Left forelimb (tissue), 1 donor: Measurements from ENCODE around the gene RASGRP4.
"Not testable (repeated sequence)": the region's sequence is repeated elsewhere in the genome, so short reads cannot be mapped to it uniquely, and the experiment has no call there.

Experiments
- DNase-seq: peaks from one replicate; pipeline ENCODE4 v3.0.0-alpha.2; 2018; ENCODE audit warnings: low spot score

The RASGRP4 gene

GRCh38 chr19:38448225-38448624, 22.2 kb upstream of the RASGRP4 start:
- DNase-seq = no peak

DNA sequence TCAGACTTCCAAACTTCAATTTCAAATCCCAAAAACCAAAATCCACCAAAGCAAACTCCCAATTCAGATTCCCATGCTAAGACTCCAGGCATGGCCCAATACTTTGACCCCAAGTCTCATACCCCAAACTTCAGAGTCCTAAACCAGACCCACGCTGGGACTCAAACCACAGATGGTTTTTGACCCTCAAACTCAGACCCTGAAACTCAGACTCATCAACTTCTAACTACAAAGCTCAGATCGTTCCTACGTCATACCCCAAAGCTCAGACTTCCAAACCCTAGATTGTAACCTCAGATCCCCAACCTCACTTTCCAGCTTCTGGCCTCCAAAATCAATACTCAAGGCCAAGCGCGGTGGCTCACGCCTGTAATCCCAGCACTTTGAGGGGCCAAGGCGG, 19.3 kb upstream of the RASGRP4 start:
- DNase-seq = no peak

GRCh38 chr19:38444026-38444425, 18.0 kb upstream of the RASGRP4 start:
- no peak for DNase-seq

- no peak for DNase-seq
These were observed 17.5 kb upstream of the RASGRP4 start for GRCh38 chr19:38443458-38443999.

DNA sequence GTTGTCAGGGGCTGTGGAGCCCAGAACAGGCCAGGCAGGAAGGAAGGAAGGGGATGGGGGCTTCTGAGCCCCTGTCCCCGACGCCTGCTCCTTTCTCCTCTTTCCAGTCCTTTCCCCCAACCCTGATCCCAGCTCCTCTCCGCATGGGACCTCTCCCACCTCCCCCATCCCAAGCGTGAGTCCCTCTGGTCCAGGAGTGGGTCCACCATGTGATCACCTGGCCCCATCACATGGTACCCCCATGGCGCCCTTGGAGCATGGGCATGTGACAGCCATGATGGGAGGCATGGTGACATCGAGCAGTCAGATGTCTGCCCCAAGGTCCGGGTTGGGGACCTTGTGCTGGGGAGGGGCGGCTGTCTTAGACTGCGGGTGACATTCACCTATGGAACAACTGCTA, 16.7 kb upstream of the RASGRP4 start:
- DNase-seq = no peak

- DNase-seq = no peak
These were observed 15.8 kb upstream of the RASGRP4 start for GRCh38 chr19:38441657-38442348.

DNA sequence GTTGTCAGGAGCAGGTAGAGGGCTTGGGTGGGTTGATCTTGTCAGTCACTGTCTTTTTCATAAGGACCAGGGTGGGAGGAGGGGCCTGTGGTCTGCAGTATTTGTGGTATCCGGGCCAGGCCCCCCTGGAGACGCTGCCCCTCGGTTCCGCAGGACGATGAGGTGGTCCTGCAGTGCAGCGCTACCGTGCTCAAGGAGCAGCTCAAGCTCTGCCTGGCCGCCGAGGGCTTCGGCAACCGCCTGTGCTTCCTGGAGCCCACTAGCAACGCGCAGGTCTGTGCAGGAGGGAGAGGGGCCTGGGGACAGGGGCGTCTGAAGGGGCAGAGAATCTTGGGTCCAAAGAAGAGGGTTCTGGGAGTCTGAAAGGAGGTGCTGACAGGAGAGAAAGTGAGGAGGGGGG, 14.6 kb upstream of the RASGRP4 start:
- DNase-seq = no peak

DNA sequence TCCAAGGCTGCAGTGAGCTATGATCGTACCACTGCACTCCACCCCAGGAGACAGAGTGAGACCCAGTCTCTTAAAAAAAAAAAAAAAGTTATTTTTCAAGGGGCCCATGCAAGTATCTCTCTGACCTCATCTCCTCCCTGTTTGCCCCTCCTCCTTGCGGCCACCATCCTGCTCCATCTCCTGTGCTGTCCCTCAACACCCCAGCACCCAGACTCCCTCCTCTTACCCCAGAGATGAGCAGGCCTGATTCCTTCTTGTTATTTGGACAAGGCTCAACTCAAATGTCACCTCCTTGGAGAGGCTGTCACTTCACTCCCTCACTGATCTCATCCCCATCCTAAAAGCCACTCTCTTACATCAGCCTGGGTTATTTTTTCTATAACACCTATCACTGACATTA, 11.9 kb upstream of the RASGRP4 start:
- no peak for DNase-seq

GRCh38 chr19:38437295-38437694, 11.3 kb upstream of the RASGRP4 start:
- DNase-seq = no peak

DNA sequence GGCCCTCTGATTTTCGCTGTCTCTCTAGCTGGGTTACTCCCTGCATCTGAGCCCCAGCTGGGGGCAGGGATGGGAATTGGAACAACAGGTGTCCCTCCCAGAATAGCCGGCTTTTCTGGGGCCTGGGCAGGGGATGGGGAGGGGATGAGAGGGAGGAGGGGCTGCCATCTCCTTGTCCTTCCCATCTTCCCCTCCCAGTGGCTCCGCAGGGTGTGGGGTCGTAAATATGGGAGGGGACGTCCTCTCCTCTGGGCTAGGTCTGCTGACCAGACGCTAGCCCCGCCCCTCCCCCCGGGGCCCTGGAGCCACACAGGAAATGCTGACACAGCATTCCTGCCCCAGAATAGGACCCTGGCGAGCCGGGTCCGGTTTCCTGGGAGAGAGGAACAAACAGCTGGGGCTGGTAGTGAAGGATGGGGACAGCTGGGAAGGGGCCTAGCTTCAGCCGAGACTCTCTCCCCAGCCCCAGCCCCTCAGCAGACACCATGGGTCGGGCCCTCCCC, 8.6 kb upstream of the RASGRP4 start:
- DNase-seq = peak; percentile 82

DNA sequence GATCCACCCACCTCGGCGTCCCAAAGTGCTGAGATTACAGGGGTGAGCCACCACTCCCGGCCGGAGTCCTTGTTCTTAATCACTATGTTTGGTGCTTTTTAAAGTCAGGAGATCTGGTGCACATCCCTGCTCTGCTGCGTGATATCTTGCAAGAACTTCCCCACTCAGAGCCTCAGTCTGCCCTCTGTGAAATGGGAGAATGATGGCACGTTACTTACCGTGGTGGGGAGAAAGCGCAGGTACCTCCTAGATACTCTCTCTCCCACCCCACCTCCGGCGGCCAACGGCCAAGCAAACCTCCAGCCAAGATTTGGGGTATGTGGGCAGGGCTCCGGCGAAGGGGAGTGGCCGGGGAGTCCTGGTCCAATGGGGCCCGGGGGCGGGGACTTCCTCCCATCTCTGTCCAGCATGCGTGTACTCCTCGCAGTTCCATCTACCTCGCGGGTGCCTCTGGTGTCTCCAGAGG, 7.3 kb upstream of the RASGRP4 start, which contains the start of gene RYR1:
Gene RYR1, plus strand, starts transcription at position 424 of the 466 bp plus-strand sequence. CDS start 139 bp downstream, outside the sequence.
- DNase-seq = peak; percentile 79

DNA sequence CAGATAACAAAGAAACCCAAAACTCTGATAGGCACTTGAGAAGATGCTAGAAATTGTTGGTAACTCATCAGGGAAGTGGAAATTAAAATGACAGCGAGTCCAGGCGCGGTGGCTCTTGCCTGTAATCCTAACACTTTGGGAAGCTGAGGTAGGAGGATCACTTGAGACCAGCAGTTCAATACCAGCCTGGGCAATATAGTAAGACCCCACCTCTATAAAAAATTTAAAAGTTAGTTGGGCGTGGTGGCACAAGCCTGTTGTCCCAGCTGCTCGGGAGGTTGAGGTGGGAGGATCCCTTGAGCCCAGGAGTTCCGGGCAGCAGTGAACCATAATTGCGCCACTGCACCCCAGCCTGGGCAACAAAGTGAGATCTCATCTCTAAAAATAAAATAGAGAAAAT, 4.9 kb upstream of the RASGRP4 start:
- DNase-seq = no peak

DNA sequence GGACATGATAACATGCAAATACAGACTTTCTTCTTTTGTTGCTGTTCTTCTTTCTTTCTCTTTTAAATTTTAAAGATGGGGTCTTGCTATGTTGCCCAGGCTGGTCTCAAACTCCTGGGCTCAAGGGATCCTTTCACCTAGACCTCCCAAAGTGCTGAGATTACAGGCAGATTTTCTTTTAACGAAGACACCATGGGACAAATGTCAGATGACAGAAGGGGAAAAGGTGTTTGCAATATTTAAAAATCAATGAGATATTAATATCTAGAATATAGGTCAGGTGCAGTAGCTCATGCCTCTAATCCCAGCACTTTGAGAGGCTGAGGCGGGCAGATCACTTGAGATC, 3.8 kb upstream of the RASGRP4 start:
- DNase-seq = no peak

DNA sequence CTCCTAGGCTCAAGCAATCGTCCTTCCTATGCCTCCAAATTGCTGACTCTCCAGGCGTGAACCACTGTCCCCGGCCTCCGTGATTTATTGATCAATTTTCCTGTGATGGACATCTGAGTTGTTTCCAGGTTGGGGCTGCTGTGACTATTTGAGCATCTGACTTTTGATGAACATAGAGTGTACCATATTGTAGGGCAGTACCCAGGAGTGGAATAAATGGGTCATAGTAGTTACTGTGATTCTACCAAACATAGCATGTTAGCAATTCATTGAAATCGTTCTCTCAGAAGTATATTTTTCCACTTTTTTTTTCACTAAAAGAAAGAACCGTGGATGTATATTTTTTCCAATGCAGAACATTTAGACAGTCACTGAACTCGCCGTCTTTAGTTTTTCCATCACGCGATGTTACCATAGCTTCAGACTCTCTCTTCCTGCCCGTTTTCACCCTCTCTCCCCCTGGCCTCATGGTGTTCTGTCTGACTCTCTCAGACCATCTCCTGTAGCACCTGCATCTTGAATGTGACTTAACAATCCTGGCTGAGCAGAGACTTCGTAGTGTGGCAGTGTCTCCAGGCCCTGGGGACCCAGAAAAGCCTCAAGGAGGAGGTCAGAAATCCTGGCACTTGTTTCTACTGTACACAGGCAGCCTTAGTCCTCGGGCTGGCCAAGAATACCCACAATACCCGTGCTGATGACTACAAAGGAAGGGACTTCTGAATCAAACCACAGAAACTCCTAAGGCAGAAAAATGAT, 3.2 kb upstream of the RASGRP4 start:
- DNase-seq = no peak

GRCh38 chr19:38427035-38427677, 1.1 kb upstream of the RASGRP4 start:
- DNase-seq = not testable (repeated sequence)

GRCh38 chr19:38425222-38425809, 703 bp downstream of the RASGRP4 start:
- DNase-seq = no peak

- DNase-seq = no peak
These were observed 1.7 kb downstream of the RASGRP4 start for GRCh38 chr19:38424272-38424671.

- no peak for DNase-seq
These were observed 3.6 kb downstream of the RASGRP4 start for GRCh38 chr19:38422438-38422837.

DNA sequence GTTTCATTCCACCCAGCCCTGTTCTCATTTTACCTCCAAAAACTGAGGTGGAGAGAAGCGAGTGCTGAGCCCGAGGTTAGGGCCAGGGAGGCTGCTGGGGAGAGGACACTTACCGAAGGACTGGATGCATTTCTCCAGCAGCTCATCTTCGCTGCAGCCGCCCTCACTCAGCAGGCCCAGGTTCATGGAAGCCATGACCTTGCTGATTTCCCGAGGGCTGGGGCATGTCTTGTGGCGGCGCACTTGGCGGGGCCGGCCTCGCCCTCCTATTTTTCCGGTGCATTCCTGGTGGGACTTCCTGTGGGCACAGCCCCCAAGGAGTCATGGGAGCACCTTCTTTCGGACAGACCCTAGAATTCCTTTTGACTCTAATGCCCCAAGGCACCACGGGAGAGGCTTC, 4.2 kb downstream of the RASGRP4 start:
- DNase-seq = no peak

DNA sequence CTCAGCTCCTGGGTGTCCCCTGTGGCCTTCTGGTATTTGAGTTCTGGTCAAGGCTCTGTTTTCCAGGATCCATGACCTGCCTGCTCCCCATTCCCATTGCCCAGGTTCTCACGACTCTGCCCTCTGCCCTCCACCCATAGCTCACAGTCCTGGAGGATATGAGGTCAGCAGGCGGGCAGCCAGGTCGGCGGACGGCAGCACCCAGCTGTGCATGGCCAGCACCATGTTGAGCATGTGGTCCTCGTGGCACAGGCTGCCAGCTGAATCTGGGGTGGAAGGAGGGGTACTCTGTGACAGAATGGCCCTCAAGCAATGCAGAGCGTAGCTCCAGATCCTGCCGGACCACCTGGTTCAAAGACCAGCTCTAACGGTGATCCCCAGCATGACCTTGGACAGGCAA, 5.1 kb downstream of the RASGRP4 start:
- DNase-seq = no peak

- no peak for DNase-seq
These were observed 8.2 kb downstream of the RASGRP4 start for GRCh38 chr19:38417544-38418506.
